Caco-2 (cell line): ENCODE results near the gene REX1BD. TPM values are rescaled to one million over a fixed set of nuclear protein-coding genes. Genes with fewer than 3 reads are reported as not detected.

Experiments
- BruUV-seq: library from RNA; stranded (reverse); fragments of 400-500 nt; replicated peaks from 2 replicates; lab custom pipeline; 2021; lab: Mats Ljungman, UMichigan
- CTCF ChIA-PET: fragments of 300-600 bp; sonication (Branson Sonifier 250); formaldehyde crosslinking; loops from one replicate; lab custom pipeline; 2022; ENCODE audit warnings: antibody characterized with exemption; lab: Charles Lee
- POLR2A ChIA-PET: fragments of 300-600 bp; sonication (Branson Sonifier 250); formaldehyde crosslinking; loops from one replicate; lab custom pipeline; 2022; ENCODE audit warnings: antibody characterized with exemption; lab: Charles Lee
- DNase-seq, 2 experiments: peaks; one replicate each; pipeline versions ENCODE4 v3.0.0 to v3.0.0-alpha.2; 2020 to 2022
- H3K27me3 ChIP-seq: replicated peaks from 2 replicates; pipeline ENCODE4 v1.6.0; 2011; ENCODE audit warnings: low read length; ENCODE audit not compliant: control insufficient read depth, insufficient read depth
- H3K36me3 ChIP-seq: 2 replicates; pipeline ENCODE4 v1.5.1; 2011; ENCODE audit warnings: low read length; ENCODE audit not compliant: control insufficient read depth, insufficient read depth
- H3K4me1 ChIP-seq: fragments of 250-450 bp; sonication (Bioruptor Pico); 2 replicates; pipeline ENCODE4 v1.5.1; 2020; ENCODE audit warnings: mild to moderate bottlenecking
- H3K4me3 ChIP-seq: 2 replicates; pipeline ENCODE4 v1.5.1; 2011; ENCODE audit warnings: low read depth, mild to moderate bottlenecking, control low read depth, low read length
- H3K9me3 ChIP-seq: fragments of 250-450 bp; sonication (Bioruptor Pico); 2 replicates; pipeline ENCODE4 v1.5.1; 2020; ENCODE audit warnings: mild to moderate bottlenecking, moderate library complexity
- H3K27ac Mint-ChIP-seq: one replicate; pipeline ENCODE4 v1.8.0; 2022; ENCODE audit warnings: mixed read lengths; ENCODE audit not compliant: unreplicated experiment
- H3K27me3 Mint-ChIP-seq: one replicate; pipeline ENCODE4 v1.8.0; 2022; ENCODE audit warnings: mixed read lengths; ENCODE audit not compliant: insufficient read depth, unreplicated experiment
- H3K36me3 Mint-ChIP-seq: one replicate; pipeline ENCODE4 v1.8.0; 2022; ENCODE audit warnings: mild to moderate bottlenecking, mixed read lengths; ENCODE audit not compliant: insufficient read depth, unreplicated experiment
- H3K4me1 Mint-ChIP-seq: one replicate; pipeline ENCODE4 v1.8.0; 2022; ENCODE audit warnings: low read depth, mixed read lengths; ENCODE audit not compliant: unreplicated experiment
- H3K4me3 Mint-ChIP-seq: one replicate; pipeline ENCODE4 v1.8.0; 2022; ENCODE audit warnings: mild to moderate bottlenecking, moderate library complexity, mixed read lengths; ENCODE audit not compliant: unreplicated experiment
- H3K9me3 Mint-ChIP-seq: one replicate; pipeline ENCODE4 v1.8.0; 2022; ENCODE audit warnings: mixed read lengths; ENCODE audit not compliant: unreplicated experiment
- CTCF ChIP-seq, 2 experiments: fragments of 200-600 bp in 1 of 2; IDR thresholded peaks; 1 replicate in 1 of 2; 2 replicates in 1 of 2; pipeline versions ENCODE4 v1.5.1 to v1.8.0; 2011 to 2022; ENCODE audit warnings: antibody characterized with exemption in 1 of 2, control low read depth in 1 of 2, inconsistent platforms in 1 of 2, low read depth in 1 of 2, low read length in 1 of 2, mild to moderate bottlenecking in 1 of 2, moderate library complexity in 1 of 2; ENCODE audit not compliant: insufficient read depth in 1 of 2, severe bottlenecking in 1 of 2, unreplicated experiment in 1 of 2
- intact Hi-C: fragments of 100-400 bp; cut with micrococcal nuclease; formaldehyde crosslinking; loops from one replicate; pipeline ENCODE4 v1.10.0; 2022; ENCODE audit not compliant: unreplicated experiment
- total RNA-seq: library from RNA; stranded (reverse); gene quantifications from 2 replicates; pipeline ENCODE4 v1.2.3, GENCODE V29; 2022

The REX1BD gene
- total RNA-seq, 1 experiment from 2014 or later, result 48.3 TPM

GRCh38 chr19:18580311-18580710, 8.3 kb upstream of the REX1BD start:
- Mint-ChIP-seq H3K27ac (no peak overlapping the region), H3K36me3 (peaks cover 36% of the 10 kb centered on the region), H3K4me1 (no peaks in the 10 kb centered on the region), H3K27me3 (no peaks in the 10 kb centered on the region), H3K9me3 (no peaks in the 10 kb centered on the region), H3K4me3 (no peak overlapping the region)
- BruUV-seq, result no TSS peak
- intact Hi-C loops, result loop anchor here (10.0 kb wide), 1 partner anchor 116 kb away; no protein-coding TSS in a partner anchor
- Histone ChIP-seq H3K4me3 (no peak overlapping the region), H3K4me1 (no peaks in the 10 kb centered on the region), H3K9me3 (no peaks in the 10 kb centered on the region), H3K36me3 (no peaks in the 10 kb centered on the region), H3K27me3 (no peaks in the 10 kb centered on the region)
- CTCF ChIA-PET, result no interaction called here
- no peak for TF ChIP-seq CTCF (IDR thresholded peaks at IDR 0.05; ENCODE audit: insufficient read depth in 1 of 2, low read depth in 1 of 2, low read length in 1 of 2, severe bottlenecking in 1 of 2, unreplicated experiment in 1 of 2)
- POLR2A ChIA-PET, result no interaction called here
- DNase-seq, result no peak

- no peak overlapping the region for H3K27ac Mint-ChIP-seq
- peak in 1 of 2 experiments; percentile 2 for TF ChIP-seq CTCF (IDR thresholded peaks at IDR 0.05; ENCODE audit: insufficient read depth in 1 of 2, low read depth in 1 of 2, low read length in 1 of 2, severe bottlenecking in 1 of 2, unreplicated experiment in 1 of 2)
- DNase-seq, result no peak
- H3K9me3 Mint-ChIP-seq, result no peaks in the 10 kb centered on the region
- intact Hi-C loops, result loop anchor here (5.0 to 10.0 kb wide), 2 partner anchors 122 to 261 kb away; no protein-coding TSS in a partner anchor
- no peaks in the 10 kb centered on the region for H3K27me3 Mint-ChIP-seq
- peaks cover 7% of the 10 kb centered on the region for H3K4me1 Mint-ChIP-seq
- POLR2A ChIA-PET, result no interaction called here
- Histone ChIP-seq H3K36me3 (no peaks in the 10 kb centered on the region), H3K4me1 (no peaks in the 10 kb centered on the region), H3K27me3 (no peaks in the 10 kb centered on the region), H3K9me3 (no peaks in the 10 kb centered on the region), H3K4me3 (no peak overlapping the region)
- H3K4me3 Mint-ChIP-seq, result no peak overlapping the region
- no TSS peak for BruUV-seq
- CTCF ChIA-PET, result no interaction called here
- peaks cover 8% of the 10 kb centered on the region for H3K36me3 Mint-ChIP-seq
Observed at GRCh38 chr19:18586306-18586705, 2.3 kb upstream of the REX1BD start.

- peaks cover 8% of the 10 kb centered on the region for H3K36me3 Mint-ChIP-seq
- TF ChIP-seq CTCF (IDR thresholded peaks at IDR 0.05; ENCODE audit: insufficient read depth in 1 of 2, low read depth in 1 of 2, low read length in 1 of 2, severe bottlenecking in 1 of 2, unreplicated experiment in 1 of 2), result no peak
- DNase-seq, result no peak
- ChIA-PET CTCF (interaction anchor here (0.6 to 2.6 kb wide), 7 partner anchors 16 to 259 kb away, joined by 3 to 17 read pairs (median 7); partner anchors contain the start of genes KXD1 and UBA52), POLR2A (interaction anchor here (0.6 to 1.3 kb wide), 2 partner anchors 14 to 244 kb away, joined by 3 to 5 read pairs; no protein-coding TSS in a partner anchor)
- H3K9me3 Mint-ChIP-seq, result no peaks in the 10 kb centered on the region
- Histone ChIP-seq H3K9me3 (no peaks in the 10 kb centered on the region), H3K4me3 (peak overlapping the region; percentile 89), H3K4me1 (no peaks in the 10 kb centered on the region), H3K36me3 (no peaks in the 10 kb centered on the region), H3K27me3 (no peaks in the 10 kb centered on the region)
- H3K27me3 Mint-ChIP-seq, result no peaks in the 10 kb centered on the region
- H3K4me3 Mint-ChIP-seq, result peak overlapping the region; percentile 82
- peaks cover 7% of the 10 kb centered on the region for H3K4me1 Mint-ChIP-seq
- H3K27ac Mint-ChIP-seq, result peak overlapping the region; percentile 82
- intact Hi-C loops, result loop anchor here (5.0 to 10.0 kb wide), 2 partner anchors 123 to 260 kb away; no protein-coding TSS in a partner anchor
- no TSS peak for BruUV-seq
Observed at GRCh38 chr19:18587561-18587960, 1.0 kb upstream of the REX1BD start.
